K562 (cell line): ENCODE data around the gene ZFAND2B. TPM values are rescaled to one million over a fixed set of nuclear protein-coding genes. Genes with fewer than 3 reads are reported as not detected.

Source experiments
- BCOR ChIP-seq: fragments of 450-650 bp; IDR thresholded peaks from 2 replicates; pipeline ENCODE4 v1.6.1; 2016
- CBFB ChIP-seq: sonication (generic); formaldehyde crosslinking; IDR thresholded peaks from 2 replicates; pipeline ENCODE4 v1.4.0; 2020; ENCODE audit warnings: mild to moderate bottlenecking, missing genetic modification reagents
- CHD4 ChIP-seq: fragments of 200-600 bp; sonication (generic); IDR thresholded peaks from 3 replicates; pipeline ENCODE4 v1.6.1; 2012; ENCODE audit warnings: low read depth, mild to moderate bottlenecking, mixed read lengths, low read length, inconsistent platforms; ENCODE audit not compliant: insufficient read depth, insufficient replicate concordance, poor library complexity, severe bottlenecking
- DMBX1 ChIP-seq: fragments of 250-450 bp; sonication (Bioruptor Pico); IDR thresholded peaks from 2 replicates; pipeline ENCODE4 v1.8.0; 2022; ENCODE audit warnings: inconsistent platforms, mild to moderate bottlenecking, moderate library complexity, borderline replicate concordance
- EP300 ChIP-seq: IDR thresholded peaks from 2 replicates; pipeline ENCODE4 v1.6.1; 2012; ENCODE audit warnings: low read length, improper control_type of control experiment
- FOXO4 ChIP-seq: fragments of 450-650 bp; formaldehyde crosslinking; IDR thresholded peaks from 2 replicates; pipeline ENCODE4 v1.4.0; 2020; ENCODE audit warnings: mild to moderate bottlenecking, moderate library complexity
- HEY1 ChIP-seq: fragments of 250-450 bp; sonication (Bioruptor Pico); IDR thresholded peaks from 2 replicates; pipeline ENCODE4 v1.5.0; 2020; ENCODE audit warnings: mild to moderate bottlenecking, moderate library complexity, borderline replicate concordance
- MAFF ChIP-seq: IDR thresholded peaks from 2 replicates; pipeline ENCODE4 v1.6.1; 2012; ENCODE audit warnings: low read length, improper control_type of control experiment
- MAFG ChIP-seq: fragments of 450-650 bp; conservative IDR thresholded peaks from 2 replicates; pipeline ENCODE4 v1.6.1; 2016; ENCODE audit warnings: missing genetic modification characterization, missing compliant biosample characterization
- PURB ChIP-seq: sonication (generic); formaldehyde crosslinking; IDR thresholded peaks from 2 replicates; pipeline ENCODE4 v1.9.0; 2021; ENCODE audit warnings: low read depth, mild to moderate bottlenecking, missing genetic modification reagents
- TCF7 ChIP-seq: sonication (generic); IDR thresholded peaks from 2 replicates; pipeline ENCODE4 v1.6.1; 2016; ENCODE audit warnings: antibody characterized with exemption, borderline replicate concordance
- TOE1 ChIP-seq, 2 experiments: fragments of 450-650 bp in 1 of 2; sonication (generic) in 1 of 2; formaldehyde crosslinking in 1 of 2; IDR thresholded peaks; 2 replicates each; pipeline versions ENCODE4 v1.7.1 to v1.8.0; 2016 to 2022; ENCODE audit warnings: borderline replicate concordance in 2 of 2, mild to moderate bottlenecking in 2 of 2, antibody characterized with exemption in 1 of 2, inconsistent platforms in 1 of 2, low read depth in 1 of 2, missing genetic modification reagents in 1 of 2, moderate library complexity in 1 of 2
- ZBTB26 ChIP-seq: fragments of 450-650 bp; formaldehyde crosslinking; IDR thresholded peaks from 2 replicates; pipeline ENCODE4 v1.4.0; 2022; ENCODE audit warnings: missing genetic modification characterization
- ZEB2 ChIP-seq: fragments of 450-650 bp; IDR thresholded peaks from 2 replicates; pipeline ENCODE4 v1.6.1; 2016
- ZNF512 ChIP-seq: IDR thresholded peaks from 2 replicates; pipeline ENCODE4 v1.6.1; 2016; ENCODE audit warnings: missing genetic modification characterization, missing compliant biosample characterization
- ZNF609 ChIP-seq: sonication (generic); formaldehyde crosslinking; IDR thresholded peaks from 2 replicates; pipeline ENCODE4 v1.8.1; 2023; ENCODE audit warnings: missing genetic modification reagents, mild to moderate bottlenecking, borderline replicate concordance
- polyA plus RNA-seq, 8 experiments: library from polyadenylated mRNA; depleted of rRNA in 4 of 8; stranded (reverse) in 5 of 8; unstranded in 3 of 8; fragments of >200 nt; fragmentation: Nextera tagmentation in 2 of 8; fragmentation: Illumina TruSeq in 1 of 8; extraction: Ambion mirVana in 2 of 8; extraction: Trizol in 1 of 8; gene quantifications; 2 replicates each; pipeline versions ENCODE4 v1.2.1 to v1.2.3, GENCODE V29; 2011 to 2014; ENCODE audit warnings: inconsistent platforms in 1 of 8, missing spikeins in 1 of 8
- total RNA-seq, 7 experiments: library from RNA; depleted of rRNA in 6 of 7; stranded (reverse); fragments of >200 nt in 6 of 7; fragmentation: Illumina TruSeq in 2 of 7; extraction: Trizol in 2 of 7; gene quantifications; 2 replicates each; pipeline versions ENCODE4 v1.2.1 to v1.2.3, GENCODE V29; 2011 to 2021; ENCODE audit warnings: low replicate concordance in 1 of 7

The ZFAND2B gene
- total and polyA plus RNA-seq, 9 of the 15 experiments (the other 6 are each of a cell fraction or from before 2014, with no cell fraction given): 9.9 to 33.3 (median 26.1) TPM

- TF ChIP-seq ZBTB26 (no peak), TOE1 (IDR thresholded peaks at IDR 0.05; ENCODE audit: borderline replicate concordance) (no peak), TOE1 (CRISPR knock-in tag; IDR thresholded peaks at IDR 0.05; ENCODE audit: borderline replicate concordance, low read depth) (no peak), ZNF512 (tag) (no peak), TCF7 (no peak), HEY1 (CRISPR knock-in tag) (no peak), PURB (no peak), FOXO4 (no peak), ZNF609 (CRISPR knock-in tag) (no peak), MAFG (tag) (no peak), EP300 (peak; percentile 4; the same call in 1 of the 2 replicates), CHD4 (no peak), CBFB (CRISPR knock-in tag) (no peak), DMBX1 (CRISPR knock-in tag) (peak; percentile 90; the same call in 1 of the 2 replicates), MAFF (no peak), BCOR (no peak), ZEB2 (no peak)
Observed at GRCh38 chr2:219229305-219230058, 22.9 kb downstream of the ZFAND2B start, which contains the start of the genes ANKZF1 and ATG9A (continued).
